Breast epithelium (tissue), 4 donors: ENCODE measurements around the gene ATP13A5. TPM values are rescaled to one million over a fixed set of nuclear protein-coding genes. Genes with fewer than 3 reads are reported as not detected.

Experiments
- DNase-seq, 2 donors: peaks; one replicate each; pipeline ENCODE4 v3.0.0-alpha.2; 2019; ENCODE audit warnings: low spot score in 2 of 2
- H3K27ac ChIP-seq, 2 donors: fragments of 200-600 bp; sonication (generic) in 1 of 2; one replicate each; pipeline ENCODE4 v1.5.1; 2016 to 2019; ENCODE audit warnings: mild to moderate bottlenecking in 1 of 2
- H3K27me3 ChIP-seq, 2 donors: fragments of 200-600 bp; sonication (generic) in 1 of 2; one replicate each; pipeline versions ENCODE4 v1.5.1 to v1.6.0; 2017 to 2019; ENCODE audit warnings: control low read depth in 1 of 2, mild to moderate bottlenecking in 1 of 2
- H3K36me3 ChIP-seq: fragments of 200-600 bp; one replicate; pipeline ENCODE4 v1.5.1; 2019
- H3K4me1 ChIP-seq, 2 donors: fragments of 200-600 bp; sonication (generic); one replicate each; pipeline ENCODE4 v1.5.1; 2016 to 2019; ENCODE audit warnings: control low read depth in 1 of 2
- H3K4me3 ChIP-seq, 3 donors: fragments of 200-600 bp; sonication (generic); 1 replicate in 2 of 3; 2 replicates in 1 of 3; pipeline ENCODE4 v1.5.1; 2016 to 2019; ENCODE audit warnings: mild to moderate bottlenecking in 3 of 3, moderate library complexity in 2 of 3
- H3K9me3 ChIP-seq, 2 donors: fragments of 200-600 bp; sonication (generic) in 1 of 2; one replicate each; pipeline ENCODE4 v1.5.1; 2016 to 2019; ENCODE audit warnings: control low read depth in 1 of 2
- CTCF ChIP-seq, 3 donors: fragments of 450-650 bp; IDR thresholded peaks; one replicate each; pipeline ENCODE4 v1.5.1; 2016 to 2017; ENCODE audit warnings: antibody characterized with exemption in 3 of 3, mild to moderate bottlenecking in 3 of 3, moderate library complexity in 3 of 3
- POLR2A ChIP-seq: fragments of 450-650 bp; IDR thresholded peaks from one replicate; pipeline ENCODE4 v1.6.1; 2016; ENCODE audit warnings: antibody characterized with exemption, mild to moderate bottlenecking, moderate library complexity
- POLR2AphosphoS5 ChIP-seq, 3 donors: sonication (generic); formaldehyde crosslinking; IDR thresholded peaks; one replicate each; pipeline ENCODE4 v1.6.1; 2017; ENCODE audit warnings: antibody characterized with exemption in 3 of 3
- intact Hi-C: fragments of 100-400 bp; cut with DNase I; formaldehyde crosslinking; loops from one replicate; pipeline ENCODE4 v1.15.1; 2023; ENCODE audit warnings: low total_unique reads
- total RNA-seq, 3 donors: library from RNA; depleted of rRNA; stranded (reverse); fragments of >200 nt; gene quantifications; one replicate each; pipeline ENCODE4 v1.1.0, GENCODE V29; 2016

The ATP13A5 gene
- total RNA-seq, 3 donors from 2014 or later, result 2.3 to 4.5 TPM; not detected in 1

GRCh38 chr3:193350744-193351143 lies 27.8 kb downstream of the ATP13A5 start:
- Histone ChIP-seq H3K27ac (no peak overlapping the region), H3K4me3 (no peak overlapping the region), H3K4me1 (no peaks in the 10 kb centered on the region), H3K9me3 (no peaks in the 10 kb centered on the region), H3K27me3 (no peaks in the 10 kb centered on the region), H3K36me3 (no peaks in the 10 kb centered on the region)
- no peak for TF ChIP-seq POLR2A
- TF ChIP-seq POLR2AphosphoS5 (IDR thresholded peaks at IDR 0.05), result no peak
- TF ChIP-seq CTCF (IDR thresholded peaks at IDR 0.05), result no peak
- intact Hi-C loops, result no loop called here
- DNase-seq, result no peak

GRCh38 chr3:193348686-193349085 lies 29.9 kb downstream of the ATP13A5 start:
- intact Hi-C loops, result no loop called here
- H3K27ac ChIP-seq, result no peak overlapping the region
- TF ChIP-seq POLR2AphosphoS5 (IDR thresholded peaks at IDR 0.05) (no peak), POLR2A (no peak), CTCF (IDR thresholded peaks at IDR 0.05) (no peak)
- no peaks in the 10 kb centered on the region for H3K36me3 ChIP-seq
- H3K9me3 ChIP-seq, result no peaks in the 10 kb centered on the region
- no peaks in the 10 kb centered on the region for H3K4me1 ChIP-seq
- DNase-seq, result no peak
- H3K4me3 ChIP-seq, result no peak overlapping the region
- no peaks in the 10 kb centered on the region for H3K27me3 ChIP-seq

GRCh38 chr3:193347521-193348501 lies 30.7 kb downstream of the ATP13A5 start:
- intact Hi-C loops, result no loop called here
- TF ChIP-seq CTCF (IDR thresholded peaks at IDR 0.05) (no peak), POLR2A (no peak), POLR2AphosphoS5 (IDR thresholded peaks at IDR 0.05) (no peak)

GRCh38 chr3:193346259-193346658 lies 32.3 kb downstream of the ATP13A5 start:
- Histone ChIP-seq H3K27me3 (no peaks in the 10 kb centered on the region), H3K9me3 (no peaks in the 10 kb centered on the region), H3K36me3 (no peaks in the 10 kb centered on the region), H3K4me1 (no peaks in the 10 kb centered on the region), H3K27ac (no peak overlapping the region), H3K4me3 (no peak overlapping the region)
- TF ChIP-seq POLR2A (no peak), POLR2AphosphoS5 (IDR thresholded peaks at IDR 0.05) (no peak), CTCF (IDR thresholded peaks at IDR 0.05) (no peak)
- no peak for DNase-seq
- intact Hi-C loops, result no loop called here

More at GRCh38 chr3:193347521-193348501, 30.7 kb downstream of the ATP13A5 start:
- DNase-seq, result no peak
- Histone ChIP-seq H3K4me3 (no peak overlapping the region), H3K27me3 (no peaks in the 10 kb centered on the region), H3K27ac (no peak overlapping the region), H3K36me3 (no peaks in the 10 kb centered on the region), H3K9me3 (no peaks in the 10 kb centered on the region), H3K4me1 (no peaks in the 10 kb centered on the region)

GRCh38 chr3:193345431-193345830 lies 33.1 kb downstream of the ATP13A5 start:
- Histone ChIP-seq H3K4me1 (no peaks in the 10 kb centered on the region), H3K27ac (no peak overlapping the region), H3K27me3 (no peaks in the 10 kb centered on the region), H3K36me3 (no peaks in the 10 kb centered on the region), H3K4me3 (no peak overlapping the region), H3K9me3 (no peaks in the 10 kb centered on the region)
- no peak for DNase-seq
- intact Hi-C loops, result no loop called here
- no peak for TF ChIP-seq CTCF (IDR thresholded peaks at IDR 0.05)
- TF ChIP-seq POLR2A, result no peak
- TF ChIP-seq POLR2AphosphoS5 (IDR thresholded peaks at IDR 0.05), result no peak
